ENCODE results near the gene BNC2. TPM values are rescaled to one million over a fixed set of nuclear protein-coding genes. Genes with fewer than 3 reads are reported as not detected.

BNC2 gene
- total and polyA plus RNA-seq, 5 donors from 2014 or later = not detected

DNA sequence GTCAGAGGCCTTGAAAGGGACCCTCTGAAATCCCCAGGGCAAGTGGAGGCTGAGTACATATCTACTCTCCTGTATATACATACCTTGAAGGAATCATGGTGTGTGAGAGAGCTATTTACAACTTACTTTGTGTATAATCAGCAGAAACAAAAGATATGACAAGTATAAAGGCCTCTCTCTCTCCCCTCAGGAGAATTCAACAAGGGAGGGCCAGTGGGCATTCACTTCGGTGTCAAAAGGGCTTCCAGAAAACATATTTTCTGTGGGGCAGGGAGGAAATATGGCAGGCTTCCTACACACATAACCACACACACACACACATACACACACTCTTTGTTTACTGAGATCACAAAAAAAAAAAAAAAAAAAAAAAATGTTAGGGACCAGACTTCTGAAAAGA lies 181.7 kb downstream of the BNC2 start:
- H3K4me3 Mint-ChIP-seq = no peak overlapping the region
- no peaks in the 10 kb centered on the region for H3K27me3 ChIP-seq (ENCODE audit: control insufficient read depth, insufficient read depth, low read length)

DNA sequence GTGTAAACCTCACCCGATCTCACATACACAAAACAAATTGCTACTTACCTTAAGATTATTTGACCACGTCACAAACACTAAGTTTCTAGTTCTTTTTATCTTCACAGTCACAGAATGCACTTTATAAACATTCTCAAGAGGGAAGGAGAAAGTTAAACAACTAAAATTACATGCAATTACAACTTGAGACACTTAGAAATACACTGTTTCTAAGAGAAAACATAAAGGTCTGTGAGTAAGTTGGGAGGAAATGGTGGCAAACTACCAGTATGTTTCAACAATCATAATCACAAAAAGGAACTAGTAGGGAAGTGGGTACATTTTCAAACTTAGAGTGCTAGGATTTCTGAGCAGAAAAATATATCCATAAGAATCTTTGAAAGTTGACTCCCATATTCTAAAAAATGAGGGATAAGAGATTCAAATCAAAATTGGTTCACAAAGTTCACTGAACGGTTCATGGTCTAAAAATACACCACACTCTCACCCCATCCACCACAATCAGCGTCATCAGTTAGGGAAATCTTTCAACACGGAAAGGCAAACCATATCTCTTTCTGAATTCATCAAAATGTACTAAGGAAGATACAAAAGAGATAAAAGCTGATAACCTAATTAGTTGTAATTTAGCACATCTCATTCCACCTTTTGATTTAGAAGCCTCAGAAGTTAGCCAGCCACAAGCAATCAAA lies 182.6 kb downstream of the BNC2 start:
- H3K4me1 ChIP-seq (ENCODE audit: control insufficient read depth, insufficient read depth, low read length, poor library complexity, severe bottlenecking) = no peaks in the 10 kb centered on the region
- no peaks in the 10 kb centered on the region for H3K9me3 ChIP-seq (ENCODE audit: control insufficient read depth in 2 of 2, low read length in 2 of 2)
- Mint-ChIP-seq H3K27me3 (peaks cover 4% of the 10 kb centered on the region), H3K27ac (no peak overlapping the region), H3K4me3 (no peak overlapping the region), H3K4me1 (no peaks in the 10 kb centered on the region), H3K9me3 (peaks cover 1 to 13% (median 3%) of the 10 kb centered on the region in 7 donors), H3K36me3 (no peaks in the 10 kb centered on the region)
- no peak for ATAC-seq (ENCODE audit: low read depth in 2 of 2)
- H3K27ac ChIP-seq (ENCODE audit: insufficient read depth, low read length, poor library complexity, severe bottlenecking) = no peak overlapping the region
- no peak overlapping the region for H3K4me3 ChIP-seq (ENCODE audit: low read depth, low read length)
- H3K36me3 ChIP-seq (ENCODE audit: control insufficient read depth, insufficient read depth, low read length) = no peaks in the 10 kb centered on the region
- no peaks in the 10 kb centered on the region for H3K27me3 ChIP-seq (ENCODE audit: control insufficient read depth, insufficient read depth, low read length)
- DNase-seq = no peak

More for the DNA sequence above, 181.7 kb downstream of the BNC2 start:
- Mint-ChIP-seq H3K27ac (no peak overlapping the region), H3K4me1 (no peaks in the 10 kb centered on the region), H3K27me3 (peaks cover 4% of the 10 kb centered on the region), H3K36me3 (no peaks in the 10 kb centered on the region), H3K9me3 (peaks cover 1 to 13% (median 3%) of the 10 kb centered on the region in 7 donors)
- H3K36me3 ChIP-seq (ENCODE audit: control insufficient read depth, insufficient read depth, low read length) = no peaks in the 10 kb centered on the region
- H3K4me3 ChIP-seq (ENCODE audit: low read depth, low read length) = no peak overlapping the region
- ATAC-seq (ENCODE audit: low read depth in 2 of 2) (no peak), DNase-seq (no peak)
- H3K4me1 ChIP-seq (ENCODE audit: control insufficient read depth, insufficient read depth, low read length, poor library complexity, severe bottlenecking) = no peaks in the 10 kb centered on the region
- H3K9me3 ChIP-seq (ENCODE audit: control insufficient read depth in 2 of 2, low read length in 2 of 2) = no peaks in the 10 kb centered on the region
- H3K27ac ChIP-seq (ENCODE audit: insufficient read depth, low read length, poor library complexity, severe bottlenecking) = no peak overlapping the region

DNA sequence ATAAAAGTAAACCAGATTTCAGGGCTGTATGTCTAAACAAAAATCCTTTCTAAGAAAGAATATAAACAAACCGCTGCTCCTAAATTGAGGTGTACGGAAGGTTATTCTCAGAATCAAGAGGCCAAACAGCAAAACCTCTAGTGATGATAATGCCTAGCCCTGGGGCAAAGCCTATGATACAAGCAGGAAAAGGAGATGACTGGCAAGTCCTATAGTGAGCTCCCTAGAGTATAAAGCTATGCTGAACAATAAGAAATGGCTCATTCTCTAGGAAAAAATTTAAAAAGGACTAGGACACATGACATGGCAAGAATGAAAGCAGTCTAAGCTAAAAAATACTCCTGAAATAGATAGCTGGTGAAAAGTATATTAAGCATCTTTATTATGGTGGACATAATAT lies 187.1 kb downstream of the BNC2 start:
- Mint-ChIP-seq H3K36me3 (no peaks in the 10 kb centered on the region), H3K27ac (no peak overlapping the region), H3K27me3 (peaks cover 4% of the 10 kb centered on the region), H3K4me3 (no peak overlapping the region), H3K4me1 (no peaks in the 10 kb centered on the region), H3K9me3 (peaks cover 0 to 4% (median 1%) of the 10 kb centered on the region in 7 donors)
- ATAC-seq (ENCODE audit: low read depth in 2 of 2) = no peak
- Histone ChIP-seq H3K9me3 (ENCODE audit: control insufficient read depth in 2 of 2, low read length in 2 of 2) (no peaks in the 10 kb centered on the region), H3K4me1 (ENCODE audit: control insufficient read depth, insufficient read depth, low read length, poor library complexity, severe bottlenecking) (no peaks in the 10 kb centered on the region), H3K36me3 (ENCODE audit: control insufficient read depth, insufficient read depth, low read length) (no peaks in the 10 kb centered on the region), H3K4me3 (ENCODE audit: low read depth, low read length) (no peak overlapping the region), H3K27me3 (ENCODE audit: control insufficient read depth, insufficient read depth, low read length) (no peaks in the 10 kb centered on the region), H3K27ac (ENCODE audit: insufficient read depth, low read length, poor library complexity, severe bottlenecking) (no peak overlapping the region)
- DNase-seq = no peak

DNA sequence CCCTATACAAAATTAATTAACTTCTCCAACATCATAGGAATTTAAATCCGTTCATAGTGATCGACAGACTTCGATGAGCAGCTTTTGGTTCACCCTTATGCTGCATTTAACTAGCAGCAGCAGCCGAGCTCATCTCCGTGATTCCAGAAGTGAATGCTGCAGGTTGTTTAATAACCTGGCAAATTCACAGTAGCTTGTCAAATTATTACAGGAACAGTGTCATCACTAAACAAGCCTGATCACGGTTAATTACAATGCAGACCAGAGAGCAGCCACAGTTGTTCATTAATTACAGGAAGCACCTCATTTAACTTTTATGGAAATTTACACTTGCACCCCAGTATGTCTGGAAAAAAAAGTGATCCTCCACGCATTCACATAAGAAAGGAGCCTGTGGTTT lies 188.2 kb downstream of the BNC2 start:
- H3K27me3 ChIP-seq (ENCODE audit: control insufficient read depth, insufficient read depth, low read length) = no peaks in the 10 kb centered on the region
- no peak for ATAC-seq (ENCODE audit: low read depth in 2 of 2)
- Mint-ChIP-seq H3K4me1 (no peaks in the 10 kb centered on the region), H3K4me3 (no peak overlapping the region), H3K27ac (no peak overlapping the region), H3K36me3 (no peaks in the 10 kb centered on the region), H3K9me3 (peaks cover 0 to 4% (median 0%) of the 10 kb centered on the region in 7 donors), H3K27me3 (peaks cover 4% of the 10 kb centered on the region)
- no peak overlapping the region for H3K4me3 ChIP-seq (ENCODE audit: low read depth, low read length)
- no peaks in the 10 kb centered on the region for H3K9me3 ChIP-seq (ENCODE audit: control insufficient read depth in 2 of 2, low read length in 2 of 2)
- H3K27ac ChIP-seq (ENCODE audit: insufficient read depth, low read length, poor library complexity, severe bottlenecking) = no peak overlapping the region
- no peak for DNase-seq
- no peaks in the 10 kb centered on the region for H3K36me3 ChIP-seq (ENCODE audit: control insufficient read depth, insufficient read depth, low read length)
- H3K4me1 ChIP-seq (ENCODE audit: control insufficient read depth, insufficient read depth, low read length, poor library complexity, severe bottlenecking) = no peaks in the 10 kb centered on the region

DNA sequence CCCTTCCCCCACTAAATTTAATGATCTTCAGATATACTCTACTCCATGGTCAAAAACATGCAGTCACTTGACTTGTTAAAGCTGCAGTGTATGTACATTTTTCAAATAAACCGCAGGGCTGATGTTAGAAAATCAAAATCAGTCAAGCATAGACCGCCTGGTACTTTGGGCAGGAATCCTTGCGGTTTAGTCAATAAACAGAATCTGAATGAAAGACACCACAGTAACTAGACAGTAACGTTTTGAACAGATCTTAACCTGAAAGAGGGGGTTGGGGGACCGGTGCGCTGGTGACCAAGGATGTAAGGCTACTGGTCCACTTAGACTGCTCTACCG lies 188.8 kb downstream of the BNC2 start:
- H3K4me3 ChIP-seq (ENCODE audit: low read depth, low read length) = no peak overlapping the region
- ATAC-seq (ENCODE audit: low read depth in 2 of 2) (no peak), DNase-seq (no peak)
- no peaks in the 10 kb centered on the region for H3K4me1 ChIP-seq (ENCODE audit: control insufficient read depth, insufficient read depth, low read length, poor library complexity, severe bottlenecking)
- no peak overlapping the region for H3K27ac ChIP-seq (ENCODE audit: insufficient read depth, low read length, poor library complexity, severe bottlenecking)
- no peaks in the 10 kb centered on the region for H3K36me3 ChIP-seq (ENCODE audit: control insufficient read depth, insufficient read depth, low read length)
- no peaks in the 10 kb centered on the region for H3K27me3 ChIP-seq (ENCODE audit: control insufficient read depth, insufficient read depth, low read length)
- Mint-ChIP-seq H3K4me1 (no peaks in the 10 kb centered on the region), H3K4me3 (no peak overlapping the region), H3K36me3 (no peaks in the 10 kb centered on the region), H3K27me3 (peaks cover 4% of the 10 kb centered on the region), H3K27ac (no peak overlapping the region), H3K9me3 (peaks cover 0 to 3% (median 0%) of the 10 kb centered on the region in 7 donors)
- H3K9me3 ChIP-seq (ENCODE audit: control insufficient read depth in 2 of 2, low read length in 2 of 2) = no peaks in the 10 kb centered on the region

DNA sequence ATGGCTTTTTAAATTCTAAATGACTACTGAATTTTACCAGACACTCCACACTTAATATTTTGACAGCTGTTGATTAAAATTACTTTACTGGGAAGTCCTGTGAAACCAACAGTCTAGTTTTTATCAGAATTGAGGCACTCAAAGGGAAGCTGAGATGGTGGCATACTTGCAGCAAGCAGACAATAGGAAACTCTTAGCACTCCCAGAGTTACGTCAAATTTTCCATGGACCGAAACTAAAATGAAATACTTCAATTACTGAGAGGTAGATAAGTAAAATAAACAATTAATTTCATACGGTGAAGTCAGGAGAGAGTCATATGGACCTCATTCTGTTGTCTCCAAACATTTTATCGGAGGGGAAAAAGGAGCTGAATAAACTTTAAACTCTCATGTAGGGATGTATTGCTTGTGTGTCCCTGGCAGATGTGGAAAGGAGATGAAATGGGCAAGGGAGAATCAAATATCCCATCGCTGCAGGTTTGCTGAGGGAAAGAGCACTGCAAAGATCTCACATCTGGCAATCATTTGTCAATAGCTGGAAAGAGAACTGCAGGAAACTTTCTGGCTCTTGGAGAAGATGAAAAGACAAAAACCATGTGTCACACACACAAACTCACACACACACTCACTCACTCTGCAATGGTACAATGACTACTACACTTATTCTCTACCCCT lies 189.4 kb downstream of the BNC2 start:
- Mint-ChIP-seq H3K27ac (no peak overlapping the region), H3K36me3 (no peaks in the 10 kb centered on the region), H3K9me3 (no peaks in the 10 kb centered on the region), H3K4me3 (no peak overlapping the region), H3K27me3 (peaks cover 4% of the 10 kb centered on the region), H3K4me1 (no peaks in the 10 kb centered on the region)
- DNase-seq (no peak), ATAC-seq (ENCODE audit: low read depth in 2 of 2) (no peak)
- Histone ChIP-seq H3K9me3 (ENCODE audit: control insufficient read depth in 2 of 2, low read length in 2 of 2) (no peaks in the 10 kb centered on the region), H3K27ac (ENCODE audit: insufficient read depth, low read length, poor library complexity, severe bottlenecking) (no peak overlapping the region), H3K4me3 (ENCODE audit: low read depth, low read length) (no peak overlapping the region), H3K36me3 (ENCODE audit: control insufficient read depth, insufficient read depth, low read length) (no peaks in the 10 kb centered on the region), H3K4me1 (ENCODE audit: control insufficient read depth, insufficient read depth, low read length, poor library complexity, severe bottlenecking) (no peaks in the 10 kb centered on the region), H3K27me3 (ENCODE audit: control insufficient read depth, insufficient read depth, low read length) (no peaks in the 10 kb centered on the region)

DNA sequence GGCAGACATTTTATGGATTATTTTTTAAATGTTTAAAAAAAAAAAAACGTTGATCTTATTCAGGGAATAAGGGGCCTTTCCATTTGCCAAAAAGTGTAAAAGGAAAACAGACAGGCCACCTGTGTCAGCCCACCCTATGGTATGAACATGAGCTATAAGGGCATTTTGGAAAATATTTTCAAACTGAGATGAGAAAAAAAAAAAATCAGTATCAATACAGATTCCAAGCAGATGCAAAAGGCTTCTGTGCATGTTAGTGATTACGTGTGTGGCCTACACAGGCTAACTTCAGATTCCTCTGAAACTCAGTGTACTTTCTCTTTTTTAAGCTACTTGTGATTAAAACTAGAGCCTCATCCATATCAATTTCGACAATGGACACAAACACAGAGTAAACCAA lies 189.9 kb downstream of the BNC2 start:
- DNase-seq (no peak), ATAC-seq (ENCODE audit: low read depth in 2 of 2) (no peak)
- no peaks in the 10 kb centered on the region for H3K36me3 ChIP-seq (ENCODE audit: control insufficient read depth, insufficient read depth, low read length)
- no peaks in the 10 kb centered on the region for H3K27me3 ChIP-seq (ENCODE audit: control insufficient read depth, insufficient read depth, low read length)
- no peaks in the 10 kb centered on the region for H3K4me1 ChIP-seq (ENCODE audit: control insufficient read depth, insufficient read depth, low read length, poor library complexity, severe bottlenecking)
- no peak overlapping the region for H3K27ac Mint-ChIP-seq
- H3K4me3 ChIP-seq (ENCODE audit: low read depth, low read length) = no peak overlapping the region
- H3K36me3 Mint-ChIP-seq = no peaks in the 10 kb centered on the region
- H3K4me3 Mint-ChIP-seq = no peak overlapping the region
- H3K27ac ChIP-seq (ENCODE audit: insufficient read depth, low read length, poor library complexity, severe bottlenecking) = no peak overlapping the region
- no peaks in the 10 kb centered on the region for H3K9me3 ChIP-seq (ENCODE audit: control insufficient read depth in 2 of 2, low read length in 2 of 2)
- no peaks in the 10 kb centered on the region for H3K9me3 Mint-ChIP-seq
- H3K27me3 Mint-ChIP-seq = peaks cover 4% of the 10 kb centered on the region
- no peaks in the 10 kb centered on the region for H3K4me1 Mint-ChIP-seq

DNA sequence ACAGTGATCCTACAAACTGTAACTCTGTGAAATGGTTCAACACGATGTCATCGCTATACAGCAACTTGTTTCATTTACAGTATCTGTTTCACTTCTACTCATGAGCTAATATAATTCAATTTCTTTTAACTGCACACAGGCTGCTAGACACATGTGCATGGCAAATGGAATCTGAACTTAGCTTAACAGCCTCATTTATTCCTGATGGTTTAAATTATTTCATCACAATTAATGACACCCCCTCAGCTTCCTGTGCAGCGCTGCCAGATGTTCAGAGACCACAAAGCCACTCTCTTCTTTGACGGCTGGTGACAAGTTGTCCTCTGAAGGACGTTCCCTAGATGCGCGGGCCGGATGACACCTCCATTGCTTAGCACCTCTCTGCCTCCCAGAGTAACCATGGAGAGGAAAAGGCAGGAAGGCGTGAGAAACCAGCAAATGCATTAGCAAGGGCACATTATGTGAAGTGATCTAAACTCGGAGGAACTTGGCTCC lies 191.1 kb downstream of the BNC2 start:
- DNase-seq (no peak), ATAC-seq (ENCODE audit: low read depth in 2 of 2) (no peak)
- no peaks in the 10 kb centered on the region for H3K9me3 ChIP-seq (ENCODE audit: control insufficient read depth in 2 of 2, low read length in 2 of 2)
- no peak overlapping the region for H3K27ac ChIP-seq (ENCODE audit: insufficient read depth, low read length, poor library complexity, severe bottlenecking)
- Mint-ChIP-seq H3K9me3 (no peaks in the 10 kb centered on the region), H3K4me3 (no peak overlapping the region), H3K27me3 (peaks cover 2% of the 10 kb centered on the region), H3K27ac (no peak overlapping the region), H3K36me3 (no peaks in the 10 kb centered on the region), H3K4me1 (no peaks in the 10 kb centered on the region)
- no peak overlapping the region for H3K4me3 ChIP-seq (ENCODE audit: low read depth, low read length)
- no peaks in the 10 kb centered on the region for H3K27me3 ChIP-seq (ENCODE audit: control insufficient read depth, insufficient read depth, low read length)
- no peaks in the 10 kb centered on the region for H3K36me3 ChIP-seq (ENCODE audit: control insufficient read depth, insufficient read depth, low read length)
- no peaks in the 10 kb centered on the region for H3K4me1 ChIP-seq (ENCODE audit: control insufficient read depth, insufficient read depth, low read length, poor library complexity, severe bottlenecking)
